CD14-positive monocyte (primary cell): ENCODE results near the gene HSPA12B. TPM values are rescaled to one million over a fixed set of nuclear protein-coding genes. Genes with fewer than 3 reads are reported as not detected.

Experiments used
- DNase-seq, 3 donors: peaks; one replicate each; pipeline ENCODE4 v3.0.0-alpha.2; 2011 to 2022
- H2AFZ ChIP-seq: 2 replicates; pipeline ENCODE4 v1.6.0; 2012; ENCODE audit warnings: mild to moderate bottlenecking, low read depth, low read length, inconsistent platforms; ENCODE audit not compliant: insufficient read depth, poor library complexity, severe bottlenecking
- H3K27ac ChIP-seq, 2 donors: 1 replicate in 1 of 2; 2 replicates in 1 of 2; pipeline ENCODE4 v1.5.1; 2012 to 2013; ENCODE audit warnings: low read length in 2 of 2, control low read depth in 1 of 2, inconsistent platforms in 1 of 2, low read depth in 1 of 2, mild to moderate bottlenecking in 1 of 2
- H3K27me3 ChIP-seq, 2 donors: one replicate each; pipeline versions ENCODE4 v1.6.0 to v1.6.1; 2011 to 2013; ENCODE audit warnings: low read length in 2 of 2; ENCODE audit not compliant: control insufficient read depth in 2 of 2, insufficient read depth in 2 of 2
- H3K36me3 ChIP-seq, 2 donors: replicated peaks in 1 of 2; 1 replicate in 1 of 2; 2 replicates in 1 of 2; pipeline versions ENCODE4 v1.5.1 to v1.6.1; 2012 to 2013; ENCODE audit warnings: low read length in 2 of 2, control low read depth in 1 of 2, inconsistent platforms in 1 of 2, mild to moderate bottlenecking in 1 of 2; ENCODE audit not compliant: insufficient read depth in 2 of 2, control insufficient read depth in 1 of 2
- H3K4me1 ChIP-seq, 2 donors: 1 replicate in 1 of 2; 2 replicates in 1 of 2; pipeline versions ENCODE4 v1.5.1 to v1.6.1; 2012 to 2013; ENCODE audit warnings: low read length in 2 of 2, control low read depth in 1 of 2, inconsistent platforms in 1 of 2, mild to moderate bottlenecking in 1 of 2, moderate library complexity in 1 of 2; ENCODE audit not compliant: insufficient read depth in 2 of 2, control insufficient read depth in 1 of 2
- H3K4me2 ChIP-seq: replicated peaks from 2 replicates; pipeline ENCODE3; 2012; ENCODE audit warnings: low read length, moderate library complexity, mild to moderate bottlenecking; ENCODE audit not compliant: poor library complexity, severe bottlenecking; ENCODE audit errors: extremely low read depth
- H3K4me3 ChIP-seq, 3 experiments: fragments of 200-600 bp in 1 of 3; sonication (generic) in 1 of 3; replicated peaks in 1 of 3; 1 replicate in 2 of 3; 2 replicates in 1 of 3; pipeline ENCODE4 v1.5.1; 2011 to 2013; ENCODE audit warnings: low read length in 3 of 3, mild to moderate bottlenecking in 3 of 3, control low read depth in 2 of 3, low read depth in 2 of 3, inconsistent platforms in 1 of 3, moderate library complexity in 1 of 3
- H3K79me2 ChIP-seq: 2 replicates; pipeline ENCODE4 v1.6.0; 2012; ENCODE audit warnings: mild to moderate bottlenecking, control low read depth, inconsistent platforms, low read length, moderate library complexity; ENCODE audit not compliant: insufficient read depth
- H3K9ac ChIP-seq: 2 replicates; pipeline ENCODE4 v1.6.0; 2017; ENCODE audit warnings: low read length, mild to moderate bottlenecking; ENCODE audit not compliant: insufficient read depth, poor library complexity, severe bottlenecking
- H3K9me3 ChIP-seq, 2 donors: replicated peaks in 1 of 2; 1 replicate in 1 of 2; 2 replicates in 1 of 2; pipeline versions ENCODE4 v1.5.1 to v1.6.1; 2012 to 2013; ENCODE audit warnings: low read length in 2 of 2, control low read depth in 1 of 2; ENCODE audit not compliant: control insufficient read depth in 1 of 2, insufficient read depth in 1 of 2
- H4K20me1 ChIP-seq: 2 replicates; pipeline ENCODE4 v1.6.0; 2012; ENCODE audit warnings: mild to moderate bottlenecking, low read length, control low read depth, moderate library complexity; ENCODE audit not compliant: insufficient read depth
- H3K27ac Mint-ChIP-seq, 7 donors: one replicate each; pipeline ENCODE4 v1.8.0; 2020; ENCODE audit warnings: mild to moderate bottlenecking in 7 of 7, mixed read lengths in 7 of 7, moderate library complexity in 6 of 7, inconsistent platforms in 2 of 7
- H3K27me3 Mint-ChIP-seq, 3 donors: one replicate each; pipeline ENCODE4 v1.8.0; 2021 to 2022; ENCODE audit warnings: low read depth in 3 of 3, mild to moderate bottlenecking in 3 of 3, mixed read lengths in 3 of 3, moderate library complexity in 3 of 3, inconsistent platforms in 1 of 3
- H3K36me3 Mint-ChIP-seq, 2 donors: one replicate each; pipeline ENCODE4 v1.8.0; 2020; ENCODE audit warnings: mixed read lengths in 2 of 2, inconsistent platforms in 1 of 2, mild to moderate bottlenecking in 1 of 2
- H3K4me1 Mint-ChIP-seq: one replicate; pipeline ENCODE4 v1.8.0; 2020; ENCODE audit warnings: mild to moderate bottlenecking, mixed read lengths
- H3K4me3 Mint-ChIP-seq, 2 donors: one replicate each; pipeline ENCODE4 v1.8.0; 2020; ENCODE audit warnings: mild to moderate bottlenecking in 2 of 2, mixed read lengths in 2 of 2, moderate library complexity in 1 of 2
- H3K9me3 Mint-ChIP-seq, 7 donors: one replicate each; pipeline ENCODE4 v1.8.0; 2020 to 2022; ENCODE audit warnings: mixed read lengths in 7 of 7, mild to moderate bottlenecking in 6 of 7, moderate library complexity in 6 of 7, inconsistent platforms in 2 of 7
- WGBS: methylation state at CpG from one replicate; pipeline ENCODE4 v1.1.5; 2013; ENCODE audit warnings: missing lambda C conversion rate; ENCODE audit not compliant: insufficient coverage; 5-methylcytosine and 5-hydroxymethylcytosine counted together
- intact Hi-C, 2 donors: fragments of 100-400 bp; cut with micrococcal nuclease; formaldehyde crosslinking; loops; one replicate each; pipeline versions ENCODE4 v1.15.0 to v1.15.1; 2023
- polyA plus RNA-seq, 3 donors: library from polyadenylated mRNA; depleted of rRNA in 1 of 3; unstranded in 2 of 3; stranded (reverse) in 1 of 3; fragments of 300-500 nt in 2 of 3; fragments of >200 nt in 1 of 3; fragmentation: Illumina TruSeq in 2 of 3; gene quantifications; 1 replicate in 2 of 3; 2 replicates in 1 of 3; pipeline ENCODE4 v1.2.3, GENCODE V29; 2012 to 2021
- TF ChIP-seq, protein P1 (sequence below): fragments of 200-600 bp; IDR thresholded peaks from one replicate; pipeline ENCODE4 v1.8.0; 2022; ENCODE audit warnings: antibody characterized with exemption, mild to moderate bottlenecking

Gene HSPA12B
- polyA plus RNA-seq, 3 donors, result not detected

DNA sequence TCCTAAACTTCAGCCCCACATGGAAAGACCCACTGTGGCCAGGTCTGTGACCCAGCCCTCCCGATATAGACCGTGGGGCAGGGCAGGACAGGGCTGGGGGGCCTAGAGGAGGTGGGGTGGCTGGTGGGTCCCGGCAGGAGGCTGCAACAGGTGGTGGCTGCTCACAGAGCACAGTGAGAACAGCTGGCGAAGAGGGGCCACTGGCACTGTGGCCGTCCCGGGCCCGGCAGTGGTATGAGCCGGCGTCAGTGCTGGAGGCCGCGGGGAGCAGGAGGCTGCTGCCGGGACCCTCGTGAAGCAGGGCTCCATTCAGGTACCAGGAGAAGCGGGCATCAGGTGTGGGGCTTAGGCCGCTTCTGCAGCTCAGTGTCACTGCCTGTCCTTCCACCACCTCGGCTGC is 33.4 kb upstream of the HSPA12B start:
- no peak for DNase-seq
- no peak overlapping the region for H3K4me3 ChIP-seq
- Mint-ChIP-seq H3K4me3 (no peak overlapping the region), H3K27me3 (peaks cover 1 to 5% (median 1%) of the 10 kb centered on the region in 3 donors), H3K9me3 (peaks cover 3 to 12% (median 5%) of the 10 kb centered on the region in 7 donors), H3K27ac (no peak overlapping the region), H3K36me3 (peaks cover 3 to 4% of the 10 kb centered on the region in 2 donors), H3K4me1 (no peaks in the 10 kb centered on the region)
- H3K4me2 ChIP-seq, result no peak overlapping the region
- peaks cover 0 to 21% of the 10 kb centered on the region in 2 donors for H3K36me3 ChIP-seq
- peaks cover 4 to 8% of the 10 kb centered on the region in 2 donors for H3K9me3 ChIP-seq
- WGBS, result 97% methylated on average over 15 of the region's 16 CpGs
- intact Hi-C loops, result no loop called here
- H3K9ac ChIP-seq, result no peak overlapping the region
- H3K79me2 ChIP-seq, result no peaks in the 10 kb centered on the region
- no peaks in the 10 kb centered on the region for H3K27me3 ChIP-seq
- no peak overlapping the region for H2AFZ ChIP-seq
- H4K20me1 ChIP-seq, result no peaks in the 10 kb centered on the region
- TF ChIP-seq, protein P1, sequence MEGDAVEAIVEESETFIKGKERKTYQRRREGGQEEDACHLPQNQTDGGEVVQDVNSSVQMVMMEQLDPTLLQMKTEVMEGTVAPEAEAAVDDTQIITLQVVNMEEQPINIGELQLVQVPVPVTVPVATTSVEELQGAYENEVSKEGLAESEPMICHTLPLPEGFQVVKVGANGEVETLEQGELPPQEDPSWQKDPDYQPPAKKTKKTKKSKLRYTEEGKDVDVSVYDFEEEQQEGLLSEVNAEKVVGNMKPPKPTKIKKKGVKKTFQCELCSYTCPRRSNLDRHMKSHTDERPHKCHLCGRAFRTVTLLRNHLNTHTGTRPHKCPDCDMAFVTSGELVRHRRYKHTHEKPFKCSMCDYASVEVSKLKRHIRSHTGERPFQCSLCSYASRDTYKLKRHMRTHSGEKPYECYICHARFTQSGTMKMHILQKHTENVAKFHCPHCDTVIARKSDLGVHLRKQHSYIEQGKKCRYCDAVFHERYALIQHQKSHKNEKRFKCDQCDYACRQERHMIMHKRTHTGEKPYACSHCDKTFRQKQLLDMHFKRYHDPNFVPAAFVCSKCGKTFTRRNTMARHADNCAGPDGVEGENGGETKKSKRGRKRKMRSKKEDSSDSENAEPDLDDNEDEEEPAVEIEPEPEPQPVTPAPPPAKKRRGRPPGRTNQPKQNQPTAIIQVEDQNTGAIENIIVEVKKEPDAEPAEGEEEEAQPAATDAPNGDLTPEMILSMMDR, result no peak
- H3K27ac ChIP-seq, result no peak overlapping the region
- H3K4me1 ChIP-seq, result no peaks in the 10 kb centered on the region

DNA sequence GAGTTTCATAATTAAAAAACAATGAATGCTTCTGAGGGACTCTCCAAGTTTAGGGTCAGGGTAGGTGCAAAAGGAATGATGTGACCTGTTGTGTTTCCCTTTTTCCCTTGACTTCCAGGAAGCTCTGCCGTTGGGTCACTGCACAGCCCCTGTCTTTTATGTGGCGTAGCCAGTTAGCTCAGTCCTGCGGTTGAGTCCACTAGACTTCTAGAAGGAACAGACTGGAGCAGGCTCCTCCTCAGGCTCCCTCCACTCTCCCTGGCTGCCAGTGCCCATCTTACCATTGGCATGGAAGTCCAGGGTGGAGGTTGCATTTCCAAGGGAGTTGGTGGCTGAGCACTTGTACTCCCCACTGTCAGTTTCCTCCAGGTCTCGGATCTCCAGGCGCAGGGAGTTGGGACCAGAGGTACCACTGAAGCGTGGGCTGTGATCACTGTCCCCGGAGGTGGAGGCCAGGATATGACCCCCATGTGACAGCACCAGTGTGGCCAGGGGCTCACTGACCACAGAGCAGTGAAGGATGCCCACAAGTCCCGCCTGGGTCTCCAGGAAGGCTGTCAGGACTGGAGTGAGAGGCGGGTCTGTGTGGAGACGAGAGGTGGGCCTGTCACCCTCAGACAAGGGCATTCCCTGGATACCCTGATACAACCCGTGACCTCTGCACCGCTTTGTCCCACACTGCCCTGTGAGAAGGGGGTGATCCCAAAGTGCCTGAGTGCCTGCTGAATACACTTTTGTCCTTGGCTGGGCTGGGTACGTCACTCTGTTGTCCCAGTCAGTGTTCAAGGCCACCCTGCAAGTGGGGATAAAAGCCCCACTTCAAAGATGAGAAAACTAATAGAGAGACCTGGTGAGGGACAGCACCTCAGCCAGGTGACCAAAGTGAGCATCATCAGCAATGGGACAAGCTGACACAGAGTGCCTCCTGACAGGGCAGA is 31.2 kb upstream of the HSPA12B start:
- peaks cover 1 to 6% (median 2%) of the 10 kb centered on the region in 3 donors for H3K27me3 Mint-ChIP-seq
- Histone ChIP-seq H3K9ac (no peak overlapping the region), H2AFZ (no peak overlapping the region), H3K4me3 (no peak overlapping the region), H3K27ac (no peak overlapping the region), H4K20me1 (no peaks in the 10 kb centered on the region), H3K4me2 (no peak overlapping the region), H3K27me3 (no peaks in the 10 kb centered on the region), H3K9me3 (peaks cover 3 to 5% of the 10 kb centered on the region in 2 donors), H3K4me1 (no peaks in the 10 kb centered on the region), H3K36me3 (peaks cover 2 to 32% of the 10 kb centered on the region in 2 donors), H3K79me2 (no peaks in the 10 kb centered on the region)
- no peak for DNase-seq
- H3K27ac Mint-ChIP-seq, result no peak overlapping the region
- intact Hi-C loops, result no loop called here
- peaks cover 1 to 12% (median 3%) of the 10 kb centered on the region in 7 donors for H3K9me3 Mint-ChIP-seq
- peaks cover 3 to 19% of the 10 kb centered on the region in 2 donors for H3K36me3 Mint-ChIP-seq
- H3K4me3 Mint-ChIP-seq, result no peak overlapping the region
- TF ChIP-seq, protein P1, result no peak
- WGBS, result 91% methylated on average over 12 of the region's 13 CpGs
- H3K4me1 Mint-ChIP-seq, result no peaks in the 10 kb centered on the region
